Endodermal cell (in vitro differentiated cells): ENCODE measurements around the gene SMYD3. TPM values are rescaled to one million over a fixed set of nuclear protein-coding genes. Genes with fewer than 3 reads are reported as not detected.

Experiments
- DNase-seq: peaks from one replicate; pipeline ENCODE4 v3.0.0-alpha.2; 2017
- H3K27ac ChIP-seq: 2 replicates; pipeline ENCODE4 v1.5.1; 2013; ENCODE audit warnings: mild to moderate bottlenecking, low read depth, low read length, moderate library complexity
- H3K27me3 ChIP-seq: 2 replicates; pipeline ENCODE4 v1.6.1; 2013; ENCODE audit warnings: mild to moderate bottlenecking, low read length, moderate library complexity; ENCODE audit not compliant: insufficient read depth, control insufficient read depth, poor library complexity, severe bottlenecking
- H3K36me3 ChIP-seq: 2 replicates; pipeline ENCODE4 v1.7.0; 2013; ENCODE audit warnings: mild to moderate bottlenecking, low read length, moderate library complexity; ENCODE audit not compliant: control insufficient read depth, insufficient read depth
- H3K4me1 ChIP-seq: one replicate; pipeline ENCODE4 v1.7.0; 2013; ENCODE audit warnings: low read length; ENCODE audit not compliant: control insufficient read depth, insufficient read depth
- H3K4me3 ChIP-seq: 2 replicates; pipeline ENCODE4 v1.5.1; 2013; ENCODE audit warnings: mild to moderate bottlenecking, low read length, moderate library complexity
- H3K9ac ChIP-seq: 2 replicates; pipeline ENCODE4 v1.6.1; 2013; ENCODE audit warnings: mild to moderate bottlenecking, low read length, moderate library complexity; ENCODE audit not compliant: poor library complexity, severe bottlenecking; ENCODE audit errors: extremely low read depth
- H3K9me3 ChIP-seq: 2 replicates; pipeline ENCODE4 v1.6.1; 2013; ENCODE audit warnings: mild to moderate bottlenecking, low read length, moderate library complexity; ENCODE audit not compliant: control insufficient read depth
- H3K27ac Mint-ChIP-seq: 2 replicates; pipeline ENCODE4 v1.8.0; 2020; ENCODE audit warnings: mixed read lengths
- H3K27me3 Mint-ChIP-seq: 2 replicates; pipeline ENCODE4 v1.8.0; 2021; ENCODE audit warnings: mild to moderate bottlenecking, mixed read lengths; ENCODE audit not compliant: insufficient read depth
- H3K36me3 Mint-ChIP-seq: 2 replicates; pipeline ENCODE4 v1.8.0; 2020; ENCODE audit warnings: low read depth, mixed read lengths
- H3K4me1 Mint-ChIP-seq: 2 replicates; pipeline ENCODE4 v1.8.0; 2020; ENCODE audit warnings: mixed read lengths
- H3K4me3 Mint-ChIP-seq: 2 replicates; pipeline ENCODE4 v1.8.0; 2020; ENCODE audit warnings: mild to moderate bottlenecking, moderate library complexity, mixed read lengths
- H3K9me3 Mint-ChIP-seq: 2 replicates; pipeline ENCODE4 v1.8.0; 2020; ENCODE audit warnings: mild to moderate bottlenecking, mixed read lengths
- WGBS, 2 experiments: methylation state at CpG; one replicate each; pipeline versions ENCODE4 v1.1.5 to v1.1.7; 2013; ENCODE audit warnings: missing lambda C conversion rate in 2 of 2, mixed read lengths in 1 of 2; ENCODE audit not compliant: insufficient coverage in 1 of 2, insufficient read length in 1 of 2; 5-methylcytosine and 5-hydroxymethylcytosine counted together
- total RNA-seq, 2 donors: library from RNA; stranded (reverse); fragmentation: NEBNext Ultra II Directional in 1 of 2; extraction: Animal tissue kit (Norgen Biotek cat#: 25700) in 1 of 2; gene quantifications; 2 replicates in 1 of 2; 3 replicates in 1 of 2; pipeline ENCODE4 v1.2.1, GENCODE V29; 2021
- TF ChIP-seq, protein P1 (sequence below): fragments of 200-600 bp; sonication (generic); conservative IDR thresholded peaks from 2 replicates; pipeline ENCODE4 v1.5.0; 2021; ENCODE audit warnings: antibody characterized with exemption, mild to moderate bottlenecking

SMYD3 gene
- total RNA-seq, 2 donors from 2014 or later, result 32.3 to 45.8 TPM

DNA sequence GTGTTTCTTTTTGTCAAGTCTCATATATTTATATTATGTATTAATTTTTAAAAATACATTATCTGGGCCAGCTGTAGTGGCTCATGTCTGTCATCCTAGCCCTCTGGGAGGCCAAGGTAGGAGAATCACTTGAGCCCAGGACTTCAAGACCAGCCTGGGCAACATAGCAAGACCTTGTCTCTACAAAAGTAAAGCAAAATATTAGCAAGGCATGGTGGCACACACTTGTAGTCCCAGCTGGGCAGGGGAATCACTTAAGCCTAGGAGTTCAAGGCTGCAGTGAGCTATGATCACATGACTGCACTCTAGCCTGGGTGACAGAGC, 189.1 kb downstream of the SMYD3 start:
- no peaks in the 10 kb centered on the region for H3K9me3 ChIP-seq
- H3K27me3 ChIP-seq, result no peaks in the 10 kb centered on the region
- no peak overlapping the region for H3K9ac ChIP-seq
- H3K4me3 ChIP-seq, result no peak overlapping the region
- Mint-ChIP-seq H3K9me3 (no peaks in the 10 kb centered on the region), H3K36me3 (no peaks in the 10 kb centered on the region), H3K27ac (no peak overlapping the region), H3K27me3 (no peaks in the 10 kb centered on the region), H3K4me3 (no peak overlapping the region), H3K4me1 (peaks cover 10% of the 10 kb centered on the region)
- TF ChIP-seq, protein P1, sequence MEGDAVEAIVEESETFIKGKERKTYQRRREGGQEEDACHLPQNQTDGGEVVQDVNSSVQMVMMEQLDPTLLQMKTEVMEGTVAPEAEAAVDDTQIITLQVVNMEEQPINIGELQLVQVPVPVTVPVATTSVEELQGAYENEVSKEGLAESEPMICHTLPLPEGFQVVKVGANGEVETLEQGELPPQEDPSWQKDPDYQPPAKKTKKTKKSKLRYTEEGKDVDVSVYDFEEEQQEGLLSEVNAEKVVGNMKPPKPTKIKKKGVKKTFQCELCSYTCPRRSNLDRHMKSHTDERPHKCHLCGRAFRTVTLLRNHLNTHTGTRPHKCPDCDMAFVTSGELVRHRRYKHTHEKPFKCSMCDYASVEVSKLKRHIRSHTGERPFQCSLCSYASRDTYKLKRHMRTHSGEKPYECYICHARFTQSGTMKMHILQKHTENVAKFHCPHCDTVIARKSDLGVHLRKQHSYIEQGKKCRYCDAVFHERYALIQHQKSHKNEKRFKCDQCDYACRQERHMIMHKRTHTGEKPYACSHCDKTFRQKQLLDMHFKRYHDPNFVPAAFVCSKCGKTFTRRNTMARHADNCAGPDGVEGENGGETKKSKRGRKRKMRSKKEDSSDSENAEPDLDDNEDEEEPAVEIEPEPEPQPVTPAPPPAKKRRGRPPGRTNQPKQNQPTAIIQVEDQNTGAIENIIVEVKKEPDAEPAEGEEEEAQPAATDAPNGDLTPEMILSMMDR, result no peak
- H3K27ac ChIP-seq, result no peak overlapping the region
- H3K4me1 ChIP-seq, result no peaks in the 10 kb centered on the region
- DNase-seq, result no peak
- H3K36me3 ChIP-seq, result no peaks in the 10 kb centered on the region

DNA sequence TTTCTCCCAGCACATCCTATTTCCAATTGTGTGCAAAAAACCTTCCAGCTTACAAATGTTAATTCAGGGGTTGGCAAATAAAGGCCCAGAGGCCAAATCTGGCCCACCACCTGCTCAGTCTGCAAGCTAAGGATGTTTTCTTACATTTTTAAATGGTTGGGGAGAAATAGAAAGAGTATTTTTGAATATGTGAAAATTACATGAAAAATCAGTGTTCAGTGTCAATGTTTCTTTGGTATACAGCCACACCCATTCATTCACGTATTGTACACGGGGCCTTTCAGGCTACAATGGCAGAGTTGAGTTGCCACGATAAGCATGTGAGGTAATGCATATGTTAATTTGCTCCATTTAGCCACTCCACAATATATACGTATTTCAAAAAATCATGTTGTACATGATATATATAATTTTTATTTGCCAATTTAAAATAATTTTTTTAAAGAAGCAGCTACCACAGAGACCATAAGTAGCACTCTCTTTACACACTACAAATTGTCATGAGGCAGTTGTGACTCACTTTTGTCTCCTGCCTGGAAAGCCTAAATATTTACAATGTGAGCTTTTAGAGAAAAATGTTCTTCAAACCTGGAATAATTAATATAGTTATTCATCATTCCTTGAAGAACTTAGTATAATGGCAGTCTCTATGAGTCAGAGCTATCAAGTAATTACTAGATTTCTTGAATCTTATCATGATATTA, 189.6 kb downstream of the SMYD3 start:
- Mint-ChIP-seq H3K9me3 (no peaks in the 10 kb centered on the region), H3K27ac (no peak overlapping the region), H3K4me1 (peaks cover 4% of the 10 kb centered on the region)

DNA sequence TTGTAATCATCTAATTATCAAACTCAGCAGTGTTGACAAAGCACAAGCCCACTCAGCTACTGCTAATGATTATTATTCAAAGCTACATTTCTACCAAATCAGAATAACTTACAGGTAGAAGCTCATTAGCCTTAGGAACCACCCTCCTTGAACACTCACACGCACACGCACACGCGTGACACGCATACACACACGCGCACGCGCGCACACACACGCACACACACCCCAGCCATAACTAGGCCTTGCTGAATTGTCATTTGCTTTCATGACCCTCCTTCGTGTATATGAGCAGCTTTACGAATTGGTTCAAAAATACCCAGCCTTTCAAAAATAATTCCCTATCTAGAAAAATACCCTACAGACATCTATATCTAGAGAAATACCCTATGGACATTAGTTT, 195.6 kb downstream of the SMYD3 start:
- peaks cover 5% of the 10 kb centered on the region for H3K4me1 ChIP-seq
- H3K36me3 Mint-ChIP-seq, result peaks cover 2% of the 10 kb centered on the region
- TF ChIP-seq, protein P1, result no peak
- no peak overlapping the region for H3K4me3 Mint-ChIP-seq
- no peaks in the 10 kb centered on the region for H3K9me3 ChIP-seq
- H3K9ac ChIP-seq, result no peak overlapping the region
- no peak overlapping the region for H3K27ac ChIP-seq
- WGBS, 2 experiments, result 97% methylated on average over 11 to 13 of the region's 13 CpGs
- H3K9me3 Mint-ChIP-seq, result no peaks in the 10 kb centered on the region
- no peaks in the 10 kb centered on the region for H3K27me3 ChIP-seq
- peaks cover 5% of the 10 kb centered on the region for H3K4me1 Mint-ChIP-seq
- H3K36me3 ChIP-seq, result no peaks in the 10 kb centered on the region
- H3K4me3 ChIP-seq, result no peak overlapping the region
- no peaks in the 10 kb centered on the region for H3K27me3 Mint-ChIP-seq
- no peak overlapping the region for H3K27ac Mint-ChIP-seq
- DNase-seq, result no peak

More for the DNA sequence above, 189.6 kb downstream of the SMYD3 start:
- TF ChIP-seq, protein P1, result no peak
- WGBS, 2 experiments, result 93% methylated on average over 3 of the region's 4 CpGs; no CpG with 5 or more reads in 1 of the 2 experiments
- Histone ChIP-seq H3K9ac (no peak overlapping the region), H3K27me3 (no peaks in the 10 kb centered on the region), H3K9me3 (no peaks in the 10 kb centered on the region), H3K27ac (no peak overlapping the region), H3K36me3 (no peaks in the 10 kb centered on the region), H3K4me1 (no peaks in the 10 kb centered on the region), H3K4me3 (no peak overlapping the region)
- no peaks in the 10 kb centered on the region for H3K36me3 Mint-ChIP-seq
- H3K4me3 Mint-ChIP-seq, result no peak overlapping the region
- no peak for DNase-seq
- H3K27me3 Mint-ChIP-seq, result no peaks in the 10 kb centered on the region
